PFSK-1 (cell line): Measurements from ENCODE around the gene VTCN1.

ENCODE experiments used
- POLR2AphosphoS5 ChIP-seq: IDR thresholded peaks from 2 replicates; pipeline ENCODE4 v1.6.1; 2012; ENCODE audit warnings: low read depth, mild to moderate bottlenecking, control low read depth, low read length, moderate library complexity
- REST ChIP-seq, 2 experiments: IDR thresholded peaks; 2 replicates each; pipeline versions ENCODE4 v1.6.1 to v1.8.0; 2011 to 2012; ENCODE audit warnings: low read depth in 2 of 2, low read length in 2 of 2, control low read depth in 1 of 2, inconsistent platforms in 1 of 2, mild to moderate bottlenecking in 1 of 2, moderate library complexity in 1 of 2; ENCODE audit not compliant: insufficient read depth in 1 of 2
- TAF1 ChIP-seq: IDR thresholded peaks from 2 replicates; pipeline ENCODE4 v1.6.1; 2012; ENCODE audit warnings: low read length, control low read depth, borderline replicate concordance; ENCODE audit not compliant: insufficient read depth

GRCh38 chr1:117250061-117250606, 39.4 kb upstream of the VTCN1 start:
- no peak for TF ChIP-seq POLR2AphosphoS5
- TF ChIP-seq TAF1, result no peak
- TF ChIP-seq REST (IDR thresholded peaks at IDR 0.05; ENCODE audit: insufficient read depth in 1 of 2, low read depth in 2 of 2, low read length in 2 of 2), result no peak
